Prostate gland (tissue), 2 donors: ENCODE results near the gene MLF1.

Experiments
- POLR2A ChIP-seq: fragments of 450-650 bp; IDR thresholded peaks from one replicate; pipeline ENCODE4 v1.6.1; 2016; ENCODE audit warnings: antibody characterized with exemption, mild to moderate bottlenecking
- POLR2AphosphoS5 ChIP-seq: sonication (generic); formaldehyde crosslinking; IDR thresholded peaks from one replicate; pipeline ENCODE4 v1.6.1; 2017; ENCODE audit warnings: antibody characterized with exemption
- TF ChIP-seq, protein P1 (sequence below), 4 experiments: fragments of 200-600 bp in 2 of 4; fragments of 450-650 bp in 2 of 4; sonication (generic) in 2 of 4; IDR thresholded peaks; 1 replicate in 3 of 4; 2 replicates in 1 of 4; pipeline ENCODE4 v1.5.1; 2016 to 2019; ENCODE audit warnings: antibody characterized with exemption in 4 of 4, mild to moderate bottlenecking in 2 of 4, moderate library complexity in 2 of 4

DNA sequence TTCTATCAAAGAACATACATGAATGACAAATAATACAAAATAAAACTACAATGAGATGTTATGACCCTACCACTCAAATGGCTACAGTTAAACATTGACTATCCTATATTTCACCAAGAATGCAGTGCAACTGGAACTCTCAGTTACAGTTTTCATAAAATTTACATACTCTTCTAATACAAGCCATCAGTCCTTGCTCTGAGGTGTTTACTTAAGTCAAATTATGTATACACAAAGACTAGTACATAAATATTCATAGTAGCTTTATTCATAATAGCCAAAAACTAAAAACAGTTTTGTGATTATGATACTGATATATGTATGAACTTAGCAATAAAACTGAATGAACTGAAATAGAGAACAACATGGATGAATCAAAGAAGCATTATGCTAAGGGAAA, 19.2 kb downstream of the MLF1 start:
- TF ChIP-seq POLR2AphosphoS5 (no peak), POLR2A (no peak)
- TF ChIP-seq, protein P1, sequence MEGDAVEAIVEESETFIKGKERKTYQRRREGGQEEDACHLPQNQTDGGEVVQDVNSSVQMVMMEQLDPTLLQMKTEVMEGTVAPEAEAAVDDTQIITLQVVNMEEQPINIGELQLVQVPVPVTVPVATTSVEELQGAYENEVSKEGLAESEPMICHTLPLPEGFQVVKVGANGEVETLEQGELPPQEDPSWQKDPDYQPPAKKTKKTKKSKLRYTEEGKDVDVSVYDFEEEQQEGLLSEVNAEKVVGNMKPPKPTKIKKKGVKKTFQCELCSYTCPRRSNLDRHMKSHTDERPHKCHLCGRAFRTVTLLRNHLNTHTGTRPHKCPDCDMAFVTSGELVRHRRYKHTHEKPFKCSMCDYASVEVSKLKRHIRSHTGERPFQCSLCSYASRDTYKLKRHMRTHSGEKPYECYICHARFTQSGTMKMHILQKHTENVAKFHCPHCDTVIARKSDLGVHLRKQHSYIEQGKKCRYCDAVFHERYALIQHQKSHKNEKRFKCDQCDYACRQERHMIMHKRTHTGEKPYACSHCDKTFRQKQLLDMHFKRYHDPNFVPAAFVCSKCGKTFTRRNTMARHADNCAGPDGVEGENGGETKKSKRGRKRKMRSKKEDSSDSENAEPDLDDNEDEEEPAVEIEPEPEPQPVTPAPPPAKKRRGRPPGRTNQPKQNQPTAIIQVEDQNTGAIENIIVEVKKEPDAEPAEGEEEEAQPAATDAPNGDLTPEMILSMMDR (IDR thresholded peaks at IDR 0.05): no peak
